ENCODE data around the gene RALY. TPM values are rescaled to one million over a fixed set of nuclear protein-coding genes. Genes with fewer than 3 reads are reported as not detected.
A peak's percentile ranks its signal among the peaks of the same experiment; 100 is the strongest.

The RALY gene
- total RNA-seq, 2 experiments from 2014 or later = 136 to 163 TPM

DNA sequence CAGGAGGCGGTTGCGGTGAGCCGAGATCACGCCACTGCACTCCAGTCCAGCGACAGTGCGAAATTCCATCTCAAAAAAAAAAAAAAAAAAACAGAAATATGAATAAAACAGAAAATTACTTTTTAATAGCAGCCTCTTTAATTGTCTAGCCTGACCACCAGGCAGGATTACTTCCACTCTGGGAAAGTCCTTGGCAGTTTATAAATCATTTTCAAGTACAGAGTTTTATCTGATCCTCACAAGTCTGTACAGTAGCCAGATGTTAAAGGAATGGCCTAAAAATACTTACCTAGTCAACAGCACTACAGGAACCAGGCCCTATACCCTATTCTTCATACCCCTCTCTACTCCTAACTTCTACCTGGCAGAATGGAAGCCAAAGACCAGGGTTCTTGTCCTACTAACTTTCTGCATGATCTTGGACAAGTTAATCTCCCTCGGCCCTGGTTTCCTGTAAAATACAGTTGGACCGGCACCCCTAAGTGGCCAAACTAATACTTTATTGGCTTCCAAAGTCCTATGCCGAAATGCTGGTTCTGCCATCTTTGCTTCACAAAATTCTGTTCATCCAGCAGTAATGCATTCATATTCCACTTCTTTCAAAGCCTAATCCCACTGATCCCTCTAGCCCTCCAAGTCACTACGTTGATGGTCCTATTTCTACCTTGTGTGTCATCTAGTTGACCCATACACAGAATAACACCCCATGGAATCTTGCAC, 116.5 kb downstream of the RALY start:
- CTCF ChIA-PET (ENCODE audit: unreplicated experiment) = no interaction called here
- no peaks in the 10 kb centered on the region for H3K9me2 ChIP-seq (ENCODE audit: insufficient read depth, low read length)
- no peak for DNase-seq (ENCODE audit: low spot score)
- H3K4me2 ChIP-seq (ENCODE audit: low read length) = peak overlapping the region; percentile 94
- no TSS peak for BruUV-seq (replicated peaks)
- H3K4me1 ChIP-seq (ENCODE audit: insufficient read depth, low read length, poor library complexity, severe bottlenecking) = peaks cover 46% of the 10 kb centered on the region
- no peak for TF ChIP-seq EZH2phosphoT487 (IDR thresholded peaks at IDR 0.05; ENCODE audit: borderline replicate concordance, low read depth, low read length)
- TF ChIP-seq, protein P1, sequence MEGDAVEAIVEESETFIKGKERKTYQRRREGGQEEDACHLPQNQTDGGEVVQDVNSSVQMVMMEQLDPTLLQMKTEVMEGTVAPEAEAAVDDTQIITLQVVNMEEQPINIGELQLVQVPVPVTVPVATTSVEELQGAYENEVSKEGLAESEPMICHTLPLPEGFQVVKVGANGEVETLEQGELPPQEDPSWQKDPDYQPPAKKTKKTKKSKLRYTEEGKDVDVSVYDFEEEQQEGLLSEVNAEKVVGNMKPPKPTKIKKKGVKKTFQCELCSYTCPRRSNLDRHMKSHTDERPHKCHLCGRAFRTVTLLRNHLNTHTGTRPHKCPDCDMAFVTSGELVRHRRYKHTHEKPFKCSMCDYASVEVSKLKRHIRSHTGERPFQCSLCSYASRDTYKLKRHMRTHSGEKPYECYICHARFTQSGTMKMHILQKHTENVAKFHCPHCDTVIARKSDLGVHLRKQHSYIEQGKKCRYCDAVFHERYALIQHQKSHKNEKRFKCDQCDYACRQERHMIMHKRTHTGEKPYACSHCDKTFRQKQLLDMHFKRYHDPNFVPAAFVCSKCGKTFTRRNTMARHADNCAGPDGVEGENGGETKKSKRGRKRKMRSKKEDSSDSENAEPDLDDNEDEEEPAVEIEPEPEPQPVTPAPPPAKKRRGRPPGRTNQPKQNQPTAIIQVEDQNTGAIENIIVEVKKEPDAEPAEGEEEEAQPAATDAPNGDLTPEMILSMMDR (conservative IDR thresholded peaks at IDR 0.05; ENCODE audit: low read length) = no peak
- intact Hi-C loops (cut with micrococcal nuclease; ENCODE audit: unreplicated experiment) = loop anchor here (5.0 kb wide), 2 partner anchors 298 to 423 kb away; partner anchors contain the start of genes CHMP4B and E2F1
- H3K27ac ChIP-seq (ENCODE audit: low read depth, low read length, poor library complexity, severe bottlenecking) = peak overlapping the region; percentile 81
- H3K36me3 ChIP-seq (ENCODE audit: insufficient read depth, low read length) = peaks cover 65% of the 10 kb centered on the region
- peaks cover 69% of the 10 kb centered on the region for H3K79me2 ChIP-seq (ENCODE audit: insufficient read depth, low read depth, low read length)
- no peak overlapping the region for H2AFZ ChIP-seq (ENCODE audit: low read length)
- H3K4me3 ChIP-seq (ENCODE audit: low read depth, low read length, poor library complexity, severe bottlenecking) = peak overlapping the region; percentile 98
- peaks cover 39% of the 10 kb centered on the region for H4K20me1 ChIP-seq (ENCODE audit: insufficient read depth, low read length)
- H3K9me3 ChIP-seq (ENCODE audit: low read length) = no peaks in the 10 kb centered on the region
- POLR2A ChIA-PET = no interaction called here

DNA sequence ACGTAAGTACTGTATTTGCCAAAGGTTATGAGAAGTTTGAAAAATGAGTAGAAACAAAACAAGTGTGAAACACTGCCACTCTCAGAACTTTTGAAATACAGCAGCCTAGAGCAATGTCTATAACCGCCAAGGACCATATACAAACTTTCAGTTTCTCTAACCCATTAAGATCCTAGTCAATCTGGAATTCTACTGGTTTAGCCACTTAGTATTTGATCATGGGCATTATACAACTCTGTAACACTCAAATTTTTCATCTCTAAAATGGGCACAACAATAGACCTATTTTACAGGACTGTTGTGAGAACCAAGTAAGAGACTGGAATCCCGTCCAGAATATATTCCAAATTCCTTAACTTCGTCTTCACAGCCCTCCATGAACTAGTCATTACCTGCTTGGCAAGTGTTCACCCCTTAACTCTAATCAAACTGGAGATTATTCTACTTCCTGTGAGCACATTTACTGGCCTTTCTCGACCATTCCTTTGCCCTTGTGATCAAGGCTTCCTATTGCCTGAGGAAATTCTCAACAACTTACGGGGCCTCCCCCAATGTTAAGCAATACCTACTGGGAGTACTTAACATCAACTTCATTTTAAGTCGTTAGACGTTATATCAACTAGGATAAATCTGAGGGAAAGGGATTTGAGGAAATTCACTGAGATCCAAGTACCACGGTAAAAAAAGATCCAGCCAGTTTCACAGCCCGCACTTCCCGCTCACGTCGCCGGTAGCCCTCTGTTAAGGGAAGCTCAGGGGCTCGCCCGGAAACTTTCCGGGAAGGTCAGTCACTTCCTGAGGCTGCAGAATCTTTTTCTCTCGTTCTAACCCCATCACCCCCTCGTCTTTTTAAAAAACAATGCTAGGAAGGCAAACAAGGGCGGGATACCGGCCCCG, 117.3 kb downstream of the RALY start:
- Histone ChIP-seq H3K4me3 (ENCODE audit: low read depth, low read length, poor library complexity, severe bottlenecking) (peak overlapping the region; percentile 98), H4K20me1 (ENCODE audit: insufficient read depth, low read length) (peaks cover 32% of the 10 kb centered on the region)

More for the DNA sequence above, 117.3 kb downstream of the RALY start:
- peaks cover 60% of the 10 kb centered on the region for H3K79me2 ChIP-seq (ENCODE audit: insufficient read depth, low read depth, low read length)
- H2AFZ ChIP-seq (ENCODE audit: low read length) = no peak overlapping the region
- ChIA-PET CTCF (ENCODE audit: unreplicated experiment) (no interaction called here), POLR2A (no interaction called here)
- peak; percentile 38 for DNase-seq (ENCODE audit: low spot score)
- intact Hi-C loops (cut with micrococcal nuclease; ENCODE audit: unreplicated experiment) = loop anchor here (5.0 kb wide), 2 partner anchors 299 to 424 kb away; partner anchors contain the start of genes CHMP4B and E2F1
- H3K9me3 ChIP-seq (ENCODE audit: low read length) = no peaks in the 10 kb centered on the region
- TSS peak; percentile 53 for BruUV-seq (replicated peaks)
- peaks cover 40% of the 10 kb centered on the region for H3K4me1 ChIP-seq (ENCODE audit: insufficient read depth, low read length, poor library complexity, severe bottlenecking)
- no peaks in the 10 kb centered on the region for H3K9me2 ChIP-seq (ENCODE audit: insufficient read depth, low read length)
- TF ChIP-seq EZH2phosphoT487 (IDR thresholded peaks at IDR 0.05; ENCODE audit: borderline replicate concordance, low read depth, low read length) = no peak
- TF ChIP-seq, protein P1 (conservative IDR thresholded peaks at IDR 0.05; ENCODE audit: low read length) = peak; percentile 56
- peaks cover 57% of the 10 kb centered on the region for H3K36me3 ChIP-seq (ENCODE audit: insufficient read depth, low read length)
- peak overlapping the region; percentile 94 for H3K4me2 ChIP-seq (ENCODE audit: low read length)
- H3K27ac ChIP-seq (ENCODE audit: low read depth, low read length, poor library complexity, severe bottlenecking) = peak overlapping the region; percentile 81
